Measurements from ENCODE around the gene ITGB6.

DNA sequence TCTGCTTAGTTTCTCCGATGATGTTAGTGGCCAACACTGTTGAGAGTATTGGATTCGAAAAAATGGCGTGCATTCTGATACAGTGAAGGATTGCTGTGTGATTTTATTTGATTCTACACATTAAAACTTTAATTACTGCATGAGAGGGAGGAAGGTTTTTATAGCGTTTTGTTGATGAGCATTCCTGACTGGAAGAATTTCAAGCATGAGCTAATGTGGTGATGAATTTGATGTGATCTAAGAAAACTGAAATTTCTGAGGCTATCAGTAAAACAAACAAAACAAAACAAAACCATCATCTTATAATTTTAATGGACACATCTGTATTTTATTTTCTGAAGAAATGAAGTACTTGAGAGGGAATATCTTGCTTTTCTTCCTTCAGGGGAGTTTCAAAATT, 59.6 kb downstream of the ITGB6 start:
- no peak for TF ChIP-seq POLR2A (IDR thresholded peaks at IDR 0.05)
- TF ChIP-seq, protein P1, sequence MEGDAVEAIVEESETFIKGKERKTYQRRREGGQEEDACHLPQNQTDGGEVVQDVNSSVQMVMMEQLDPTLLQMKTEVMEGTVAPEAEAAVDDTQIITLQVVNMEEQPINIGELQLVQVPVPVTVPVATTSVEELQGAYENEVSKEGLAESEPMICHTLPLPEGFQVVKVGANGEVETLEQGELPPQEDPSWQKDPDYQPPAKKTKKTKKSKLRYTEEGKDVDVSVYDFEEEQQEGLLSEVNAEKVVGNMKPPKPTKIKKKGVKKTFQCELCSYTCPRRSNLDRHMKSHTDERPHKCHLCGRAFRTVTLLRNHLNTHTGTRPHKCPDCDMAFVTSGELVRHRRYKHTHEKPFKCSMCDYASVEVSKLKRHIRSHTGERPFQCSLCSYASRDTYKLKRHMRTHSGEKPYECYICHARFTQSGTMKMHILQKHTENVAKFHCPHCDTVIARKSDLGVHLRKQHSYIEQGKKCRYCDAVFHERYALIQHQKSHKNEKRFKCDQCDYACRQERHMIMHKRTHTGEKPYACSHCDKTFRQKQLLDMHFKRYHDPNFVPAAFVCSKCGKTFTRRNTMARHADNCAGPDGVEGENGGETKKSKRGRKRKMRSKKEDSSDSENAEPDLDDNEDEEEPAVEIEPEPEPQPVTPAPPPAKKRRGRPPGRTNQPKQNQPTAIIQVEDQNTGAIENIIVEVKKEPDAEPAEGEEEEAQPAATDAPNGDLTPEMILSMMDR (IDR thresholded peaks at IDR 0.05), result no peak

Data from testis (tissue), 2 donors.